ENCODE measurements around the gene NFATC1.

DNA sequence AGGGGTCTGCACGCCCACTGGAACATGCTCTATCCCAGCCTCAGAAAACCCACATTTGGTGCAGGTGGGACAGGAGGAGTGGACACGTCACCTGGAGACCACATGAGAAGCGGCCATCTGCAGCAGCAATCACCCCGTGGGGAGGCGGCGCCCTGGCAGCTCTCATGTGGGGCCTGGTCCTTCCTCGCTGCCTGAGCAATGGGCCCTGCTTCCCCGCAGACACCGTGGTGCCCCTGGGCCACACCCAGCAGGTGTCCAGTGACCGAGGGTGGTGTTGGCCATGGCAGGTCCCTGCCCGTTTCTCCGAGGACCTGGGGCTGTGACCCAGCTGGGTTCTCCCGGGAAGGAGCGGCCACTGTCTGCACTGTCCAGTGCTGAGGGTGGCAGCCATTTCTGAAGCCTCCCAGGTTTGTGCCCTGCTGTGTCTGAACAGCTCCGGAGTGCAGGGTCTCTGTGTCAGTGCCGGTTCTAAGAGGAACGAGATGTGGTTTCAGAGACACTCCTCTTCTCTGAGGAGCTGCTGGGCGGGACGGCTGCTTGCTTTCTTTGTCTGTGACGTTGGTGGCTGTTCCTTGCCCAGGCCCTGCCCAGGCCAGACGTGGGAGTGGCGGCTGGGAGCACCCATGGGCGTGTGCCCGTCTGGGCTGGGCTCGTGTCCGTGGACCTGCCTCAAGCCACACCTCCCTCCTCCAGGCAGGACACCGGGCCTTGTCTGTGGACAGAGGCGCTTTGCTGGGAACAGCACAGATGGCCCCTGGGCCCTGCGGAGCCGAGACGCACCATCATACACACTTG, 44.8 kb downstream of the NFATC1 start:
- TF ChIP-seq, protein P1, sequence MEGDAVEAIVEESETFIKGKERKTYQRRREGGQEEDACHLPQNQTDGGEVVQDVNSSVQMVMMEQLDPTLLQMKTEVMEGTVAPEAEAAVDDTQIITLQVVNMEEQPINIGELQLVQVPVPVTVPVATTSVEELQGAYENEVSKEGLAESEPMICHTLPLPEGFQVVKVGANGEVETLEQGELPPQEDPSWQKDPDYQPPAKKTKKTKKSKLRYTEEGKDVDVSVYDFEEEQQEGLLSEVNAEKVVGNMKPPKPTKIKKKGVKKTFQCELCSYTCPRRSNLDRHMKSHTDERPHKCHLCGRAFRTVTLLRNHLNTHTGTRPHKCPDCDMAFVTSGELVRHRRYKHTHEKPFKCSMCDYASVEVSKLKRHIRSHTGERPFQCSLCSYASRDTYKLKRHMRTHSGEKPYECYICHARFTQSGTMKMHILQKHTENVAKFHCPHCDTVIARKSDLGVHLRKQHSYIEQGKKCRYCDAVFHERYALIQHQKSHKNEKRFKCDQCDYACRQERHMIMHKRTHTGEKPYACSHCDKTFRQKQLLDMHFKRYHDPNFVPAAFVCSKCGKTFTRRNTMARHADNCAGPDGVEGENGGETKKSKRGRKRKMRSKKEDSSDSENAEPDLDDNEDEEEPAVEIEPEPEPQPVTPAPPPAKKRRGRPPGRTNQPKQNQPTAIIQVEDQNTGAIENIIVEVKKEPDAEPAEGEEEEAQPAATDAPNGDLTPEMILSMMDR (IDR thresholded peaks at IDR 0.05) = no peak
- no peak for TF ChIP-seq POLR2A (IDR thresholded peaks at IDR 0.05)

All from esophagus squamous epithelium (tissue), 4 donors.